Measurements from ENCODE around the gene ZFAND4.
"Not testable (repeated sequence)": the region's sequence is repeated elsewhere in the genome, so short reads cannot be mapped to it uniquely, and the experiment has no call there.

The ZFAND4 gene

DNA sequence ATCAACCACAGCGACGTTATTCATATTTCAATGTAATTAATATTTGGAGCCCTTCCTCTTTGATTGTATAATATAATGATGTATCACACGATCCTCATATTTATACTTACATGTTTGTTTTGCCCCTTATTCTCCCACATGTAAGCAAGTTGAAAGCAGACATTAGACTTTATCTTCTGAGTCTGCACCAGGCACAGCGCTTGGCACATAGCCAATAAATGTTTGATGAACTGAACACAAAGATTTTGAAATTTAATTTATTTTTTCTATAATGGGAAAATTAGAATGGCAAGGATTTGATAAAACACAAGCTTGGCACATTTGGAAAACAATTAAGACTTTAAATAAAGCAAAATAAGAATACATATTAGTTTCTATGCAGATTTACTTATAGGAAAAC lies 31.6 kb downstream of the ZFAND4 start:
- no peak for DNase-seq (ENCODE audit: low read depth)

DNA sequence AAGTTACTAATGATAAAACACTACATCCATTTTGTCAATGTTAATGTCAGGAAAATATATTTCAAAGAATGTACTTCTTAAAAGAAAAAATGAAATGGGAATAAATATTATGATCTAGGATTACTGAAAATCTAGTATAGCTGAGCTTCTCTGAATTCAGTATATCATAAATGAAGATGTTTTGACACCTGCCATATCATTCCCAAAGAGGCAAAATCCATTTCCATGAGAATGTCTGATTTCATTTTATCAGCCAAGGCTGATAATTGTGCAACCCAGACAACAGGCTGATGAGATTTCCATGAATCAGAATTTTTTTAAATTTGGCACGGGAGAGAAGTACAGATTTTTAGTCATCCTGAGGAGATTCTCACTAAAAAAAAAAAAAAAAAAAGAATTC lies 32.5 kb downstream of the ZFAND4 start:
- DNase-seq (ENCODE audit: low read depth), result no peak

GRCh38 chr10:45627412-45628048 lies 45.0 kb downstream of the ZFAND4 start:
- no peak for DNase-seq (ENCODE audit: low read depth)

DNA sequence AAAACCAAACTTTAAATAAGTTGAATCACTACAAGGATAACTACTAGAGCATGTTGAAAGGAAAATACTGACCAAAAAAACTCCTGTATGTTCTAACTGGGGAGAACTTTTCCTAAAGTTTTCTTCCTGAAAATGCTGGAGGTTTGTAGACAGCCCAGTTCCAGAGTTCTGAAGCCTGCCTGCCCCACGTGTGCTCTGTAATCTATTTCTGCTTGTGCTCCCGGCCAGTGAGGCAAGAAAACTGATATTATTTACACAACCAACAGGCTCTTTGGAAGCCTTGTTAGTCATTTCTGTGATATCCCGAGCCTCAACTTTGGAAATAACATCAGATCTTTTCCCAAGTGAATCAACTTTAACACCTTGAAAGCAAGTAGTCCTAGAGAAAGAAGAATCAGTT lies 46.7 kb downstream of the ZFAND4 start:
- DNase-seq (ENCODE audit: low read depth), result no peak

- no peak for DNase-seq (ENCODE audit: low read depth)
Observed at GRCh38 chr10:45624724-45625123, 47.8 kb downstream of the ZFAND4 start.

DNA sequence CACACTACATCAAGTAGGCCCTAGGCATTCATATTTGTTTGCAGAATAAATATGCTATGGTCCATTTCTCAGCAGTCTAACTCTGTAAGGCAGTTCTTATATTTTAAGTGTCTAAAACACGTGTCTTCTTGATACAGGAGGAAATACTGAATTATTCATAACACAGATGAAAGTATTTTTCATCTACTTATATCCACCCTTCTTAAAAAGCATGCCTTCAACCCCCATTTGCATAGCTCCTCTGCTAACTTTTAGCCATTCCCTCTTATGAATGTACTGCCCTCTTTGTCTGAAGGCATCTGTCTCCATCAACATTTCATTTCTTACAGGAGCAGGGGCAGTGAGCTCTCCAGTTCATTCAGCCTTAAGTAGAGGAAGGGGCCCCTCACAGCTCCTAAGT lies 57.7 kb downstream of the ZFAND4 start:
- DNase-seq (ENCODE audit: low read depth), result no peak

DNA sequence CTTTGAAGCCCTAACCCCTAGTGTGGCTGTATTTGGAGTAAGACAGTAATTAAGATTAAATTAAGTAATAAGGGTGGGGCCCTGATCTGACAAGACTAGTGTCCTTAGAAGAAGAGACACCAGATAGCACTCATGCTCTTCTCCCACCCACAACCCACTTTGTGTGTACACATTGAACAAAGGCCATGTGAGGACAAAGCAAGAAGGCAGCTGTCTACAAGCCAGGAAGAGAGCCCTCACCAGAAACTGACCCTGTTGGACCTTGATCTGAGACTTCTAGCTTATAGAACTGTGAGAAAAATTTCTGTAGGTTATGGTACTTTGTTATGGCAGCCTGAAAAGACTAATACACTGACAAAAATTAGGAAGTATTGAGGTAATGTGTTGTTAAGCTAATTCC lies 59.8 kb downstream of the ZFAND4 start:
- no peak for DNase-seq (ENCODE audit: low read depth)

DNA sequence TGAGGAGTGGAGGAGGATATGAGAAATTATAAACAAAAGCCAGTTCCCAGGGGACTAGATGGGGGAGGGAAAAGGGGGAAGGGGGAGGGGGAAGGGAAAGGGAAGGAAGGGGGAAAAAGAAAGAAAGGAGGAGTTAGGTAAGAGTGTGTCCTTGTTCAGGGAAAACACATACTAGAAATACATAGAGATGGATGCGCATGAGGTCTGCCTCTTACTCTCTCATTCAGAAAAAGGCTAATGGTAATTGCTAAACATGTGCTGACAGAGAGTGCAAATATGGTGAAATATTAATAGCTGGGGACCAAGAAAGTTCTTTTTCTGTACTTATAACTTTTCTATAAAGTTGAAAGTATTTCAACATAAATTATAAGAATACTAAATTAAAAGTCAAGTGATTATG lies 64.5 kb downstream of the ZFAND4 start:
- DNase-seq (ENCODE audit: low read depth), result no peak

DNA sequence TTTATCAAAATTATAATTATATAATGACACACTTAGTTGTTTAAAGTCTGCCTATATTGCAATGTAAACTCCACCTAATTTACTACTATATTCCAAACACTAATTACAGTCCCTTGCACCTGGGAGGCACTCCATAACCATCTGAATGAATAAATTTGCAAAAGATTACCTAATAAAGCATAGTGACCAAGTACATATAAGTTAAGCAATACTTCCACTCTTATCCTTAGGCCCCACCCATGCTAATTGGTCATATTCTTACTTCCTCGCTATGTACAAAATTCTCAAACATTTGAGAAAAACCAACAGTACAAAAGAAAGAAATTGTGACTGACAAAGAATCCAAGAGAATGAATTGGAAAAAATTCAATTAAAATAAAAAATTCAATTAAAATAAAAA lies 65.3 kb downstream of the ZFAND4 start:
- DNase-seq (ENCODE audit: low read depth), result no peak

DNA sequence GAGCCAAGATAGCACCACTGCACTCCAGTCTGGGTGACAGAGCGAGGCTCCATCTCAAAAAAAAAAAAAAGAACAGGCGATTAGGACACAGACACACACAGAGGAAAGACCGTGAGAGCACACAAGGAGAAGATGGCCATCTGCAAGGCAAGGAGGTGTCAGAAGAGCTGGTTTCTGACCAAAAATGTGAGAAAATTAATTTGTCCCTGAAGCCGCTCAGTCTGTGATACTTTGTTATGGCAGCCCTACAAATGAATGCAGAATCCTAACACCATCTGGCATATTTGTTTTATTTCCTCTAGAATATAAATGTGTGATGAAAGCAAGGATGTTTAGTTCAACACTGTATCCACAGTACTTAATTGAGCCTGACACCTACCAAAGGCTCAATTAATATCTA lies 69.7 kb downstream of the ZFAND4 start:
- no peak for DNase-seq (ENCODE audit: low read depth)

DNA sequence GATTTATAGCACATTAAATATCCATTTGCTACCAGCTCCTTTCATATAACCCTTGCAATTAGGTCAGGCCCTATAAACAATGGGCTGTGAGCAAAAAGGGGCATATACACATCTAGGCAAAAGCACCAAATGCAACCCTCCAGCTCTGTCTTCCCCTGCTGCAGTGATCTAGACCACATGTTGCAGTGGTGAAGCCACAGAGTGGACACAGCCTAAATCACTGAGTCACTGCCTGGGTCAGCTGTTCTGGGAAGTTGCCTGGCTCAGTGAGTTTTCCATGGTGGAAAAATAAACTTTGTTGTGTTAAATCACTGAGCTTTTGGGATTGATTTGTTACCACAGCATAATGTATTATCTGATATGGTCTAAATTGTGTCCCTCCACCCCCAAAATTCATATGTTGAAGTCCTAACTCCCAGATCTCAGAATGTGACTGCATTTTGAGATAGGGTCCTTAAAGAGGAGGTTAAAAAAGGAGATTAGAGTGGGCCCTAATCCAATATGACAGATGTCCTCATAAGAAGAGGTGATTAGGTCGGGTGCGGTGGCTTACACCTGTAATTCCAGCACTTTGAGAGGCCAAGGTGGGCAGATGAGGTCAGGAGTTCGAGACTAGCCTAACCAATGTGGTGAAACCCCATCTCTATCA lies 70.4 kb downstream of the ZFAND4 start:
- no peak for DNase-seq (ENCODE audit: low read depth)

DNA sequence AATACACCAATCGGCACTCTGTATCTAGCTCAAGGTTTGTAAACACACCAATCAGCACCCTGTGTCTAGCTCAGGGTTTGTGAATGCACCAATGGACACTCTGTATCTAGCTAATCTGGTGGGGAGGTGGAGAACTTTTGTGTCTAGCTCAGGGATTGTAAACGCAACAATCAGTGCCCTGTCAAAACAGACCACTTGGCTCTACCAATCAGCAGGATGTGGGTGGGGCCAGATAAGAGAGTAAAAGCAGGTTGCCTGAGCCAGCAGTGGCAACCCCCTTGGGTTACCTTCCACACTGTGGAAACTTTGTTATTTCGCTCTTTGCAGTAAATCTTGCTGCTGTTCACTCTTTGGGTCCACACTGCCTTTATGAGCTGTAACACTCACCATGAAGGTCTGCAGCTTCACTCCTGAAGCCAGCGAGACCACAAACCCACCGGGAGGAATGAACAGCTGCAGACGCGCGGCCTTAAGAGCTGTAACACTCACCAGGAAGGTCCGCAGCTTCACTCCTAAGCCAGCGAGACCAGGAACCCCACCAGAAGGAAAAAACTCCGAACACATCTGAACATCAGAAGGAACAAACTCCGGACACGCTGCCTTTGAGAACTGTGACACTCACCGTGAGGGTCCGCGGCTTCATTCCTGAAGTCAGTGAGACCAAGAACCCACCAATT lies 71.2 kb downstream of the ZFAND4 start:
- not testable (repeated sequence) for DNase-seq (ENCODE audit: low read depth)

GRCh38 chr10:45600337-45601253 lies 72.0 kb downstream of the ZFAND4 start:
- DNase-seq (ENCODE audit: low read depth), result not testable (repeated sequence)

GRCh38 chr10:45599646-45600045 lies 72.9 kb downstream of the ZFAND4 start:
- no peak for DNase-seq (ENCODE audit: low read depth)

DNA sequence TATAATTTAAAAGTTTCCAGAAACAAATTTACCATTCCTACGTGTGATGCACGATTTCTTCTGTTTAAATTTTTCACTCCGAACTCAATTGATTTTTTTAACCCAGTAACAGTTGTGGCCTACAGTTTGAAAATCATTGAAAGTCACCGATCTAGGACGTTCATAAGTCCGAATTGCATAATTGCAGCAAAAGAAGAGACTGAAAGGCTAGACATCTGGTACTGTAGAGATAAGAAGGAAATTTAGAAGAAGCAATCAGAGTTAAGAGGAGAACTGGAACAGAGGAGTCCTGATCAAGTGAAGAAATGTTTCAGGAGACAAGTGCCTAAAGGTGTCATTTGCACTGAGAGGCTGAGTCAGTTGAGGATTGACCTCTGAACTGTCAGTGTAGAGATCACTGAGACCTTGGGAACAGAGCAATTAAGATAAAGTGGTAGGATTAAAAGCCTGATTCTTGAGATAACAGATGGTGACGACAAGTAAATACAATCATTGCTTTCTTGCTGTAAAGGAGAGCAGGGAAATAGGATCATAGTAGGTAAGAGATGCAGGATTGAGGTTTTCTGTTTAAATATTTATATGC lies 73.5 kb downstream of the ZFAND4 start:
- no peak for DNase-seq (ENCODE audit: low read depth)

GRCh38 chr10:45596526-45596925 lies 76.0 kb downstream of the ZFAND4 start:
- DNase-seq (ENCODE audit: low read depth), result no peak

- DNase-seq (ENCODE audit: low read depth), result peak; percentile 84
Observed at GRCh38 chr10:45594276-45595157, 78.1 kb downstream of the ZFAND4 start.

GRCh38 chr10:45593938-45594275 lies 78.7 kb downstream of the ZFAND4 start:
- DNase-seq (ENCODE audit: low read depth), result no peak

DNA sequence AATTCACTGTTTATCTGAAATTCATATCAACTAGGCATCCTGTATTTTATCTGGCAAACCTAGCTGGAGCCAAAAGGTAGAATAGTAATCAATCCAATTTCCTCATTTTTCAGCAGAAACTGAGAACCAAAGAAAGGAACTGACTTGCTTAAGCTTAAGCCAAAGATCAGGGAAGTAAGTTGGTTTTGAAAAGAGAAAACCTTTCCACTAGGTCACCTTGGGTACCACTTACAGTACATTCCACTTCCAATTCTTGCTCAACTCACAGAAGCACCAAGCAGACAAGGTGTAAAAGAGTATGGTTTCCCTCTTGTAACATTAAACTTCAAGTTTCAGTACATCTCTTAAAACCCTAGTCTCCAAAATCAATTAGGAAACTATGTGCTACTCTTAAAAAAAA lies 79.6 kb downstream of the ZFAND4 start:
- no peak for DNase-seq (ENCODE audit: low read depth)

DNA sequence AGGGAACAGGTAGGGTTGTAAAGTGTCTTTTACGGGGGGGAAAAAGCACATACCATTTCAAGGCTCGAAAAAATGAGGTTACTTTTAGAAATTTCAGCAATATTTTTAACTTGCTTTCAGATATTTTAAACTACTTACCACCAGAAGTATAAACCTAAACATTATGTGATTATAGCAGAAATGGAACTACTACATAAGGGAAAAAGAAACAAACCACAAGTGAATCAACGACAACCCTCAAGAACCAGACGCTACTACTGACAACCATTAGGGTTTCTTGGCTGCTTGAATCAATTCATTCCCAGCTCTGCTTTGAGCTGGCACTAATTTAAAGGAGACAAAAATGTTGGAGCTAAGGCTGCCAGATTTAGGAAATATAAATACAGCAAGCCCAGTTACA lies 80.1 kb downstream of the ZFAND4 start:
- no peak for DNase-seq (ENCODE audit: low read depth)

DNA sequence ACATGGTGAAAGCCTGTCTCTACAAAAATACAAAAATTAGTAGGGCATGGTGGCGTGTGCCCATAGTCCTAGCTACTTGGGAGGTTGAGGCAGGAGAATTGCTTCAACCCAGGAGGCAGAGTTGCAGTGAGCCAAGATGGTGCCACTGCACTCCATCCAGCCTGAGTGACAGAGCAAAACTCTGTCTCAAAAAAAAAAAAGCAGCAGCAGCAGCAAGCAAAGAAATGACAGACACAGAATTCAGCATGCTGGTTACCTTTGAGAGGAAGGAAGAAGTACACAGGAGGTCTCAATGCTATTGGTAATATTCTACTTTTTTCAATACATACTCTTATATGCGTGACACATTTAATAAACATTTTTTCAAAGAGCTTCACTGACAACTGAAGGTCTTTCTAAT lies 81.3 kb downstream of the ZFAND4 start:
- no peak for DNase-seq (ENCODE audit: low read depth)

Measured in stimulated activated CD8-positive, alpha-beta memory T cell treated with anti-CD3 and anti-CD28 coated beads, Interleukin-4, amount 100 ng/mL, for 24 hours (primary cell).